ENCODE results near the gene HYOU1. TPM values are rescaled to one million over a fixed set of nuclear protein-coding genes. Genes with fewer than 3 reads are reported as not detected.
"Not testable (repeated sequence)": the region's sequence is repeated elsewhere in the genome, so short reads cannot be mapped to it uniquely, and the experiment has no call there.

HYOU1 gene
- total RNA-seq, 1 experiment from 2014 or later = 106 TPM

DNA sequence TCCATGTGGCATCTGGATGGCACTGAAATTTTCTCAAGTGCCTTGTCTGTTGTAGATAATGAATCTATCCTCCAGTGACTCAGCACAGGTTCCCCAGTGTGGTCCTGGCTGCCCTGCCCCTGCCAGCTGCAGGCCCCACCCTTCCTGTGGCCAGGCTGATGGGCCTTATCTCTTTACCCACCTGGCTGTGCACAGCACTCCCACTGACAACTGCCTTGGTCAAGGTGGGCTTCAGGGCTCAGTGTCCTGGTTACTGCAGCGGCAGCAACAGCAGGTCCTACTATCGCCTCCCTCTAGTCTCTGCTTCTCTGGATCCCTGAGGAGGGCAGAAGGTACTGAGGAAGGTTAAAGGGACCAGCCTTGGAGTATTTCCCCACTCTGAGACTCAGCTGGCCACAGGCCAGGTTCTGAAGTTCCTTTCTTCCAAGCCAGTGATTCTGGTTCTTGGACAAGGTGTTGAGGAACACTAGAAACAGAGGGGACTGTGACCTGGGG lies 30.8 kb upstream of the HYOU1 start:
- DNase-seq (ENCODE audit: low read depth) = no peak

DNA sequence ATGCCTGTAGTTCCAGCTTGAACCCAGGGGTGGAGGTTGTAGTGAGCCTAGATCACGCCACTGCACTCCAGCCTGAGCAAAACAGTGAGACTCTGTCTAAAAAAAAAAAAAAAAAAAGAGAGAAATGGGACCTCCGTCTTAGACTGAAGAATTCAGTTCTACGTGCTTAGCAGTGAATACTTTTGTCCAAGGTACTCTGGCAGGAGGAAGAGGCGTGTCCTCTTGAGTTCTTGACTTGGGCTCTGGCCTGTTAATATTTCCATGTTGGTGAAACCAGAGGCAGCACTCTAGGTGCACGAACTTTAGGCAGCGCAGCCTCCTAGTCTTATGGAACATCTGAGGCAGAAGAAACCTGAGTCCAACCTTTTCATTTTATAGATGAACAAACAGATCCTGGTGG lies 30.1 kb upstream of the HYOU1 start:
- no peak for DNase-seq (ENCODE audit: low read depth)

DNA sequence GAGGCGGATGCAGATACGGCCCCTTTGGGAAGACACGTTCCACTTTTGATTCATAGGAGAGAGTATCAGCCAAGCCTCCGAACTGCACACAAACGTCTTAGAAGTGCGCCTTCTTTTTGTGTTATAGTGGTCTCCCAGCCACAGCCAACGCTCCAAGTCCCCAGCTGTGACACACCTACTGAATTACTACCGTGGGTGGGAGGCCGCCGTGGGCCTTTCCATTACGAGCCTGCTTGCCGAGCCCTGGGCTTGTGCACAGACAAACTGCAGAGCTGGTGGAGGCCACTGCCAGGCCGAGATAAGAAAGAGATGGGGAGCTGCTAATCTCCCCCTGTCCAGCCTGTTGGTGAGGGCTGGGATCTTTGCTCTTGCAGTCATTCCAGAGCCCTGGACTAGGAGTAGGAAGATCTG lies 28.4 kb upstream of the HYOU1 start:
- DNase-seq (ENCODE audit: low read depth) = no peak

DNA sequence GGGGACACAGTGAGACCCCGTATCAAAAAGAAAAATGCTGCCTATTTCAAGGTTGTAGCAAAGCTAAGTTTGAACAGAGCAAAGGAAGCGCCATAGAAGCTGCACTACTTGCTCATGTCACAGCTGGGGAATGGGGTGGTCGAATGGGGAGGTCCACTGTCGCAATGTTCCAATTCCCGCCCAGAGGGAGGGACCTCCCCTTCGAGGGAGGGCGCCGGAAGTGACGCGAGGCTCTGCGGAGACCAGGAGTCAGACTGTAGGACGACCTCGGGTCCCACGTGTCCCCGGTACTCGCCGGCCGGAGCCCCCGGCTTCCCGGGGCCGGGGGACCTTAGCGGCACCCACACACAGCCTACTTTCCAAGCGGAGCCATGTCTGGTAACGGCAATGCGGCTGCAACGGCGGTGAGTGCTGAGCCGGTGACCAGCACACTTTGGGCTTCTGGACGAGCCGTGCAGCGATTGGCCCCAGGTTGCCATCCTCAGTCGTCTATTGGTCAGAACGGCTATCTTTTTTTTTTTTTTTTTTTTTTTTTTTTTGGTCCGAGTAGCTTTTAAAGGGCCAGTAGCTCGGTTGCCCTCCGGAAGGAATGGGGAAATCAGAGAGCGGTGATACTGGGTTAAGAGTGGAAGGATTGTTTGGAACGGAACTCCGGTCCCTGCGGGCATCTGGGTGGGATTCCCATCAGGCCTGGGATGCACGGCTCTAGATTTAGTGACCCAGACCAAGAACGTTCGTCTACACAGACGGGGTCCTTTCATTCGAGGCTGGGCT lies 27.8 kb upstream of the HYOU1 start, which contains the start of gene HMBS:
TSS of gene HMBS (plus strand) at position 219 of the 774 bp plus-strand sequence. CDS start at position 372, 153 bp downstream.
- peak; percentile 95 for DNase-seq (ENCODE audit: low read depth)

DNA sequence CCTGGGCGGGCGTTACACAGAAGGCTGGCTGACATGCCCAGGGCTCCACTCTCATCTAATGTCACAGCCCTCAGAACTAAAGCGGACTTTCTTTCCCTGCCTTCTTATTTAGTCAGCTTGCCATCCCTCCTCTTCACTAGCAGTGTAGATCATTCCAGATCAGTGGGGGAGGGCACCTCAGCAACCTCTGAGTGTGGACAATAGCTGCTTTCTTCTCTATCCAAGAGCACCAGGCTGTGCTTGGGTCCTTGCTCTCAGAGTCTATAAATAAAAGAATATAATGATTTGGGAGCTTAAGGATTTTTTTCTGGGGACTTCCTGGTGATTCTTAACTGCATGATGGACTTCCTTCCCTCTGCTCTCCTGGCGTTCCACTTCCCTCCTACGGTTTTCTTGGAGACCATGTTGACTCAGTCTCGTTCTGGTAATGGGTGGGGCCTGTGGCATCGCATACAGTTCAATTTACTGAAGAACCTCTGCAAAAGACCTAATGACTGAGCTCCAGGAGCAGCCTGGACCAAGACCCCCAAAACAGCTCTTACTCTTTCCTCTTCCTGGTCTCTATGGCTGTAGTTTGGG lies 24.8 kb upstream of the HYOU1 start:
- DNase-seq (ENCODE audit: low read depth) = no peak

DNA sequence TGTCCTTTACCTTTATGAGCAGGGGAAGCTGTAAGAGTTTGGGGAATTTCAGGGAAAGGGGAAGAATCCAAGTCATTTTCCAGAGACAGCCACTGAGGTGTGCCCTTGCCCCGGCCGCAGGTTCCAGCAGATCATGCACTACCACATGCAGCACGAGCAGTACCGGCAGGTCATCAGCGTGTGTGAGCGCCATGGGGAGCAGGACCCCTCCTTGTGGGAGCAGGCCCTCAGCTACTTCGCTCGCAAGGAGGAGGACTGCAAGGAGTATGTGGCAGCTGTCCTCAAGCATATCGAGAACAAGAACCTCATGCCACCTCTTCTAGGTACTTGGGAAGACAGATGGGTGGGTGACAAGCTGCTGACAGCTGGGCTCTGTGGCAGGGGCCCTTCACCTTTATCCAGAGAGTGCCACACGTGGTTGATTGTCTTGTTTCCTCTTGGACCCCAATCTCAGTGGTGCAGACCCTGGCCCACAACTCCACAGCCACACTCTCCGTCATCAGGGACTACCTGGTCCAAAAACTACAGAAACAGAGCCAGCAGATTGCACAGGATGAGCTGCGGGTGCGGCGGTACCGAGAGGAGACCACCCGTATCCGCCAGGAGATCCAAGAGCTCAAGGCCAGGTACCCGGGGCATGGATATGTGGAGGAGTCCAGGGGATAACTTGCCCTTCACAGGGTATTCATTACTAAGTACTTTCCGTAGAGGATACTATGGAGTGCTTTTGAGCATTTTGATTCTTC lies 21.8 kb upstream of the HYOU1 start:
- DNase-seq (ENCODE audit: low read depth) = no peak

DNA sequence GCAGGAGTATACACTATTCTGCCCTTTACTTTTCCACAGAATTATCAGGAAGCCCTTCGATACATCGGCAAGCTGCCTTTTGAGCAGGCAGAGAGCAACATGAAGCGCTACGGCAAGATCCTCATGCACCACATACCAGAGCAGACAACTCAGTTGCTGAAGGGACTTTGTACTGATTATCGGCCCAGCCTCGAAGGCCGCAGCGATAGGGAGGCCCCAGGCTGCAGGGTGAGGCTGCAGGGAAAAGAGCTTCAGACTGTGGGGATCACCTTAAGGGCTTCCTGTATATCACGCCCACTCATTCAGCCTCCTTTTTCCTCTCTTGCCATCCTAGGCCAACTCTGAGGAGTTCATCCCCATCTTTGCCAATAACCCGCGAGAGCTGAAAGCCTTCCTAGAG lies 20.8 kb upstream of the HYOU1 start:
- DNase-seq (ENCODE audit: low read depth) = no peak

DNA sequence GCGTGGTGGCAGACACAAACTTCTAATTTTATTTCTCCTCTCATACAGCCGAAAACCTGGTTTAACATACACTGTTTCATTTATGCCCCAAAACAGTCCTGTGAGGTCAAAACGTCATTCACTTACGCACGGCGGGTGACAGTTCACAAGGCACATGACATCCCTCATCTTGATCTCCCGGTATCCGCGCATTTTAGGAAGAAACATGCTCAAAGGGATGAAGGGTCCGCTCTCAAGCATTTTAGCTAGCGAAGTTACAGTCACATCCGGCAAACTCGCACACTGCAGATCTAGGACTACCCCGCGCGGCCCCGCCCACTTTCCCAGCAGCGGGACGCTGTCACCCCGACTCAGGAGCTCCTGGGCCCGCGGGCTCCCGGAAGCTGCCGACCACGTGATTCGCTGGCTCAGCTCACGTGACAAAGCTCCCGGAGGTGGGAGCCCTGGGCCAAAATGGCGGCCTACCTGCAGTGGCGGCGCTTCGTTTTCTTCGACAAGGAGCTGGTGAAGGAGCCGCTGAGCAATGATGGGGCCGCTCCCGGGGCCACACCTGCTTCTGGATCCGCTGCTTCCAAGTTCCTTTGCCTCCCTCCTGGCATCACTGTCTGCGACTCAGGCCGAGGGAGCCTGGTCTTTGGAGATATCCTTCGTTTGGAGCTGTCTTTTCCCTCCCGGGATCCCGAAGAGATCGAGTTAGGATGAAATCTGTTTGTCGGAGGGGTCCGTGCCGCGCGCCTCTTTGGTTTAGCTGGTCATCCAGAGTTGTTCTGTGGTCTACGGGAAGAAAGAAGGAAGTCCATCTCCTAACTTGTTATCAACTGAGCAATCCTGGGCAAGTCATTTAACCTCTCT lies 10.6 kb upstream of the HYOU1 start, which contains the start of gene VPS11:
TSS of gene VPS11 (plus strand) at position 448 of the 852 bp plus-strand sequence. CDS start at position 454, 6 bp downstream.
- peak; percentile 97 for DNase-seq (ENCODE audit: low read depth)

DNA sequence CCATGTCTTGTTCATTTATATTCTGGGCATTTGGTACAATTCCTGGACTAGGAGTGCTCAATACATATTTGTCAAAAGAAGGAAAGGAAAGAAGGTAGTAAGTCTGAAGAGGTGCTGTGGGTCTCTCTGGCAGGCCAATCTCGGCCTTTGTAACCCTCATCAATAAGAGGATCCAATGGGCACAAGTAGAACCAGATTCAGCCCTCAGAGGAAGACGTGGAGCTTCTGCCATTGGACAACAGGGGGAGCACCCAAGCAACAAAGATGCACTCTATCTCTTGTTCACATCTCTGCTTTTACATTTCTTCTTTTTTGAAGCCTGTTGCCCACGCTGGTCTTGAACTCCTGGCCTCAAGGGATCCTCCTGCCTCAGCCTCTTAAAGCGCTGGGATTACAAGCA lies 8.4 kb upstream of the HYOU1 start:
- peak; percentile 48 for DNase-seq (ENCODE audit: low read depth)

DNA sequence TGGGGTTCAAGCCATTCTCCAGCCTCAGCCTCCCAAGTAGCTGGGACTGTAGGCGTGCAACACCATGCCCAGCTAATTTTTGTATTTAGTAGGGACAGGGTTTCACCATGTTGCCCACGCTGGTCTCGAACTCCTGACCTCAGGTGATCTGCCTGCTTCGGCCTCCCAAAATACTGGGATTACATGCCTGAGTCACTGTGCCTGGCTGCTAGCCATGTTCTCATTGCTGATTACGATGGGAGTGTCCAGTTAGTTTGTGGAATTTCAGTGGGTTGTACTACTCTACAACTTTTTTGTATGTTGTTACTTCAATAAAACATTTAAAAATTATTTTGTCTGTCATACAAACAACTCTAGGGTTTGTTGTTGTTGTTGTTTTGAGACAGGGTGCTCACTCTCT lies 5.8 kb upstream of the HYOU1 start:
- peak; percentile 47 for DNase-seq (ENCODE audit: low read depth)

DNA sequence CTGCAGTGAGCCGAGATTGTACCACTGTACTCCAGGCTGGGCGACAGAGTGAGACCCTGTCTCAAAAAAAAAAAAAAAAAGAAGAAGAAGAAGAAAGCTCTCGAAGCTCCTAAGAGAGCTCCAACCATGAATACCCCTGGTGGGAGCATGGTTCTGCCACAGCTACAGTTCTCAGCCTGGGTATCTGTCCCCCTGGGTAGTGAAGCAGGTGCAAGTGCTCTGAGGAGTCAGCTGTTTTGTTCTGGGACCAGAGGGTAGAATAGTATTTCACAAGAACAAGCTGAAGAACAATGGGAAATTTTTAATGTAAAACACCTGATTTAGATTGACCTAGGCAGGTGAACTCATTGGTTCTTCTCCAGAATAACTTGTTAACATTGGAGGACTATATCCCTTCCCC lies 4.3 kb upstream of the HYOU1 start:
- DNase-seq (ENCODE audit: low read depth) = no peak

DNA sequence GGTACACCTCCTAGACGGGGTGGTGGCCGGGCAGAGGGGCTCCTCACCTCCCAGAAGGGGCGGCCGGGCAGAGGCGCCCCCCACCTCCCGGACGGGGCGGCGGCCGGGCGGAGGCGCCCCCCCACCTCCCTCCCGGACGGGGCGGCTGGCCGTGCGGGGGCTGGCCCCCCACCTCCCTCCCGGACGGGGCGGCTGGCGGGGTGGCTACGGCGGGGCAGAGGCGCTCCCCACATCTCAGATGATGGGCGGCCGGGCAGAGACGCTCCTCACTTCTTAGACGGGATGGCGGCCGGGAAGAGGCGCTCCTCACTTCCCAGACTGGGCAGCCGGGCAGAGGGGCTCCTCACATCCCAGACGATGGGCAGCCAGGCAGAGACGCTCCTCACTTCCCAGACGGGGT lies 2.1 kb upstream of the HYOU1 start:
- DNase-seq (ENCODE audit: low read depth) = not testable (repeated sequence)

DNA sequence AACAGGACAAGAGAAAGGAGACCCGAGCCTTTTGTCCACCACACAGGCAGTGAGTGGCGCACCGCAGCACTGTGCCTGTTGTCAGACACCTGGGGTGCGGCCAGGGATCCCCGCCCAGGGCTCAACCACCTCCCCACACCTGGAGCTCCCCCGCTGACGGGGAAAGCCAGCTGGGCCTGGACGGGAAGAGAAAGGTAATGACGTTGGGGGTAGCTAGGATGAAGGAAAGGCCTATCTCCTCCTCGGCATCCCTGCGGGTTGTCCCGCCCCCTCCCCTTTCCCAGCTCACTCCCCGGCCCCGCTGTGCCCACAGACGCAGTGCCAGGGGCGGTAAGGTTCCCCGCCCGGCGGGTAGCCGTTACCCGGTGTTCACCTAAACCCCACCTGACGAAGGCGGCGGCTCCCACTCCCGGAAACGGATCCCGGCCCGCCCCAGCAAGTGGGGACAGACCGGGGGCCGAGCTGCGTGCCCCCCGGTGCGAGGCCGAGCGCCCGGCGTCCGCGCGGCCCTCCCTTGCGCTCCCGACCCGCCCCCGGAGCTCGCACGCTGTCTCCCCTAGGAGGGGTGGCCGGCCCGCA lies 495 bp downstream of the HYOU1 start:
- DNase-seq (ENCODE audit: low read depth) = no peak

DNA sequence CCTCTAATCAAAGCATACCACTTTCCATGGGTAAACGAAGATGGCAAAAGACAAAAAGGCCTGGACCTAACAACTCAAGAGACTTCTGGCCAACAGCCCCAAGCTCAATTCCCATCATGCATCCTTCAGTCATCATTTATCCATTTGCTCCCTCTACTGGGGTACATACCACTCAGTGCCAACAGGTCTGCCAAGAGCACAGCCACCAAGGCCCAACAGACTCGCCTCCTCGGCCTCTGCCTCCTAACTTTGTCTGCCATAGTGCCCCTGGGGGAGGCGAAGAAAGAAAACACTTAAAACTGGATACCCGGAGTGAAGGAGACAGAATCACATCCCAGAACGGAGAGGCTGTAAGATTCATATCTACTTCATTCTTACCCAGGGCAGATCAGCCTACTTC lies 1.1 kb downstream of the HYOU1 start:
- peak; percentile 57 for DNase-seq (ENCODE audit: low read depth)

DNA sequence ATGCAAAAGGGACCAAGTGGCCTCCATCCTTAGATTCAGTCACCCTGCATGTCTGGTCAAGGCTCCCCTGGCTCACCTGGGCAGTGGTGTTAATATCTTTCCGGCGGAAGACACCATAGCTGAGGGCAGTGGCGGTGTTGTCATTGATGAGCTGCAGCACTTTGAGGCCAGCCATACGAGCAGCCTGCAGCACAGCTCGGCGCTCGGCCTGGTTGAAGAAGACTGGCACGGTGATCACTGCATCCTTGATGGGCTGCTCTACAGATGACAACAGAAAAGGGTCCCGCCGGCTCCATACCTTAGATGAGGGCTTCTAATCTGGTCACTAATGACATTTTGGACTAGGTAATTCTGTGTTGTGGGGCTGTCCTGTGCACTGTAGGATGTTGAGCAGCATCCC lies 2.6 kb downstream of the HYOU1 start:
- no peak for DNase-seq (ENCODE audit: low read depth)

DNA sequence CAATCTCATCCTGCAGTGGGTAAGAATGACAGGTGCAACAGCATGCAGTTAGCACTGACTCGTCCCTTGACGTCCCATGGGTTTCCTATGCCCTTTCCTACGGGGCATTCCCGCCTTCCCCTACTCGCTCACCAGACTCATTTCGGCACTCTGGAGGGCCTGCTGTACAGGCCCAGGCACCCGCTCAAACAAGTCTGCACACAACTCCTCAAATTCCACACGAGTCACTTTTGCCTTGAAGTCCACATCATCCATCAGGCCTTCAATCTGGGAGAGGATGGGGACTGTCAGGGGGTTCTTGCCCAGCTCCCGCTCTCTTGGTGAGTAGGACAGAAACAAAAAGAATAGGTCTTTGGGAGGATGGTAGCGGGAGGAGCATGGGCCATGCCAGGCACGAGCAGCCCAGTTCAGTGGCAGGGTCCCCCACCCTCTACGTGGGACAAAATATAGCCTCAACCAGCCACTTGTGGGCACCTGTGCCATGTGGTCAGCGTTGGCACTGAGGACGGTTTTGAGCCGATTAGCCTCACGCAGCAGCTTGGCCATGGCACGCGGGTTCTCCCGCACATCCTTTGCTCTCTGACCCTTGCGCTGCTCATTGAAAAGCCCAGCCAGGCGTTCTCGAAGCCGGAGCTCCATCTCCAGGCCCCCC lies 4.7 kb downstream of the HYOU1 start:
- no peak for DNase-seq (ENCODE audit: low read depth)

DNA sequence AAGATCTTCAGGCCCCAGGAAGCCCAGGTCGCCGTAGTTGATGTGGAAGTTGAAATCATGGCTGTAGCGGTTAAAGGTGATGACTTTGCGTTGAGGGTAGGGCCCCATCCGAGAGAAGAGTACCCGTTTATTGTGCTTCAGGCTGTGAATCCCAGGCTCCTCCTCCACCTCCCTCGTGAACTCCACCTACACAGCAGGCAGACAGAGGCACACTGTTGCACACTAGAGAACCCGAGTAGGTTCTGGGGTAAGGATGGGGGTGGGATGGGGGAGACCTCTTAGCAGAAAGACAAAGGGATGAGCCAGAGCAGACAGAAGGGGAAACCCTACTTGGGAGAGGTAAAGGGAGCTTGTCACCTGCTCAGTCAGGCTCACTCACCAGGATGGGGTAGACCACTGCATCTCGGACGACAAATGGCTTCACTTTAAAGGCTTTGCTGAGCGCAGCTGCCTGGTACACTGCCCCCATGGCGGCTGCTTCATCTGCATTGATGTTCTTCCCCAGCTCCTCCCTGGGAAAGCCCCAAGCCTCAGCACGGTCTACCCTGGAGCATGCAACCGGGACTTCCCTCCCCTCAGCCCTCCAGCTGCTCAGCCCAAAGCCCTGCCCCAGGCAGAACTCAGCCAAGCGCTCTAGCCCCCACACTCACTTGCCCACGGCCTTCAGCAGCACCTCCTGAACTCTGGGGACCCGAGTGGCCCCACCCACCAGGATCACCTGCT lies 5.4 kb downstream of the HYOU1 start:
- no peak for DNase-seq (ENCODE audit: low read depth)

DNA sequence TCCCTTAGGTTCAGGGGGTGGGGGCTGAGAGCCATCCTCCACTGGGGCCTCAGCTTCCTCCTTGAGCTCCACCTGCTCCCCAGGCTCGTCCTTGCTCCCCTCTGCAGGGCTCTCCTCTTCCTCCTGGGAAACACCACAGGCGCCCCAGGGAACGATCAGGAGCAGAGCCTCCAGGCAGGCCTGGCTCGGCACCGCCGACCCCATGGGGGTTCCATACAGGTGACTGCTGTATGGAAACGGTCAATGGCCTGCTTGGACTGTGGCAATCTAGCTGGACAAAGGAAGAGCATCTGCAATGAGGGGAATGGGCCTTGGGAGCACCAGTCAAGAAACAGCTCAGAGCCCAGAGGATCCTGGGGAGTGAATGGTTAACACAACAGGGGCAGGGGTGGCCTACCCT lies 7.9 kb downstream of the HYOU1 start:
- no peak for DNase-seq (ENCODE audit: low read depth)

DNA sequence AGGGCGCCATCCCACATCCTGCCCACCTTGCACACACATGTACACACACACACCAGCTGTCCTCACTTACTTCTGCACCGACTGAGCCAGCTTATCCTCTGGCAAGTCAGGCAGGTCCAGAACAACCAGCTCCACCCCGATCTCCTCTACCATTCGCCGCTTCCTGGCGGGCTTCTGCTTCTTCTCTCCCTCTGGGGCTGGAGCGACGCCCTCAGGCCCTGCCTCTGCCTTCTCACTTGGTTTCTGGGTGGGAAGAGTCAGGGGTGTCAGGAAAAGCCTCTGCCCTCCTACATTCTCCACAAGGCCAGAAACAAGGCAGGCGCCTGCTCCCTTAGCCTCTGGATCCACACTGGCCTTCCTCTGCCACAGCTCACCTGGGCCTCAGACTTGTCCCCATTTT lies 8.4 kb downstream of the HYOU1 start:
- DNase-seq (ENCODE audit: low read depth) = no peak

DNA sequence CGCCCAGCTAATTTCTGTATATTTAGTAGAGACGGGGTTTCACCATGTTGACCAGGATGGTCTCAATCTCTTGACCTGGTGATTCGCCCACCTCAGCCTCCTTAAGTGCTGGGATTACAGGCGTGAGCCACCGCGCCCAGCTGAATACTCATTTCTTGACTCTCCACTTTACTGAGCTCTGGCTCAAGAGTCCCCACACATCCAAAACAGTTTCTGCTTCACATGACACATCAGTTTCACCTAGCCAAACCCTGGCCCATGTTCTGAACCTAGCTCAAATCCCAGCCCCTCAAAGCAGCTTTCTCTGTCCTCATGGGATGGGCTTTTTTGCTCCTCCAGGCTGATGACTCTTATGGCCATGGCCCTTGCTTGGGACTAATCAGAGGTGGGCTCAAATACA lies 9.8 kb downstream of the HYOU1 start:
- DNase-seq (ENCODE audit: low read depth) = no peak

Data from RPMI7951 (cell line).